ENCODE data around the gene GNPAT.
"Not testable (repeated sequence)": the region's sequence is repeated elsewhere in the genome, so short reads cannot be mapped to it uniquely, and the experiment has no call there.

The GNPAT gene

GRCh38 chr1:231206856-231207255 is 34.2 kb upstream of the GNPAT start:
- no peak for TF ChIP-seq CTCF (IDR thresholded peaks at IDR 0.05; ENCODE audit: low read depth, low read length, missing control alignments)
- no peak for DNase-seq (ENCODE audit: low read depth)

DNA sequence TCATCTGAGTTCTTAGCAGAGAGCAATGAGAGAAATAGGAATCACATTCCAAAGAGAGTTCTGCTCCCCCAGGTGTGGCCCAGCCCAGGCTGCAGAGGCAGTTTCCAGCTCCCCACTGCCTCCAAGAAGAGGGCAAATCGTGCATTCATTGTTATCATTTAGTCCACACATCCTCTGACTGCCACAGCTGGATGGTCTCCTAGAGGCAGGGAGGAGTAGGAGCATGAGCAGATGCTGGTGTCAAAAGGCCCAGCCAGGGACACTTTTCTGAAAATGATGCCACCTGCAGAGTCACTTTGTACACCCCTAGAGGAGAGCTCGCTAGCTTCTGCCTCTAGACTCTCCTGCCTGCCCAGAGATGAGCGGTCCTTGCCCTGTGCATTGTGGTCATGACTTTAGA is 33.6 kb upstream of the GNPAT start:
- no peak for TF ChIP-seq CTCF (IDR thresholded peaks at IDR 0.05; ENCODE audit: low read depth, low read length, missing control alignments)
- DNase-seq (ENCODE audit: low read depth): no peak

More at GRCh38 chr1:231206856-231207255, 34.2 kb upstream of the GNPAT start:
- no peak overlapping the region for H3K4me3 ChIP-seq (ENCODE audit: low read depth, low read length)

DNA sequence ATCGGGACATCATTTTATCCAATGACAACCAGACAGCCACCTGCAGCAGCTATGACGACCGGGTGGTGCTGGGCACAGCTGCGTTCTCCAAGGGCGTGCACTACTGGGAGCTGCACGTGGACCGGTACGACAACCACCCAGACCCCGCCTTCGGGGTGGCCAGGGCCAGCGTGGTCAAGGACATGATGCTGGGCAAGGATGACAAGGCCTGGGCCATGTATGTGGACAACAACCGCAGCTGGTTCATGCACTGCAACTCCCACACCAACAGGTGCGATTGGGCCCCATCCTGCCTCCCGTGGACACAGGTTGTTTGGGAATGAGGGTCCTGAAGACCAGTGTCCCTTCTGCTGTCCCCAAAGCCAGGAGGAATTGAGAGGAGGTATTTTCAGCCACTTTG is 32.0 kb upstream of the GNPAT start:
- H3K4me3 ChIP-seq (ENCODE audit: low read depth, low read length): no peak overlapping the region
- TF ChIP-seq CTCF (IDR thresholded peaks at IDR 0.05; ENCODE audit: low read depth, low read length, missing control alignments): no peak
- DNase-seq (ENCODE audit: low read depth): no peak

More for the DNA sequence above, 33.6 kb upstream of the GNPAT start:
- H3K4me3 ChIP-seq (ENCODE audit: low read depth, low read length): no peak overlapping the region

DNA sequence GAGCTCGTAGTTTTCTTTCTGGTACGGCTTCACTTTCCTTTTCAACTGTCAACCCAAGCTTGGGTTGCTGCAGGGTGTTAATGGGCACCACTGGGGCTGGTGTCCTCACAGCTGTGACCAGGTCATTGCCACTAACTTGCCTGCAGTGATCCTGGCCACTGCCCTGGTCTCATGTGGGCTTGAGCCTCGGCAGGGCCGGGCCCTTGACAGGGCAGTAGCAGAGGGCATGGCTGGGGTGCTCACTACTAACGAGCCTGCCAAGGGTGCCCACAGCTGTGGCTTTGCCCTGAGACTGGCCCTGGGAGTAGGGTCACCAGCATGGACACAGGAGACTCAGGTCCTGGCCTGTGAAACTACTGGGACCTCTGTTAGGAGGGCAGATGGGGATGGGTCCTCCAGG is 31.5 kb upstream of the GNPAT start:
- DNase-seq (ENCODE audit: low read depth): no peak
- H3K4me3 ChIP-seq (ENCODE audit: low read depth, low read length): no peak overlapping the region
- TF ChIP-seq CTCF (IDR thresholded peaks at IDR 0.05; ENCODE audit: low read depth, low read length, missing control alignments): no peak

- H3K4me3 ChIP-seq (ENCODE audit: low read depth, low read length): no peak overlapping the region
- no peak for DNase-seq (ENCODE audit: low read depth)
- TF ChIP-seq CTCF (IDR thresholded peaks at IDR 0.05; ENCODE audit: low read depth, low read length, missing control alignments): no peak
Observed at GRCh38 chr1:231210126-231210525, 30.9 kb upstream of the GNPAT start.

DNA sequence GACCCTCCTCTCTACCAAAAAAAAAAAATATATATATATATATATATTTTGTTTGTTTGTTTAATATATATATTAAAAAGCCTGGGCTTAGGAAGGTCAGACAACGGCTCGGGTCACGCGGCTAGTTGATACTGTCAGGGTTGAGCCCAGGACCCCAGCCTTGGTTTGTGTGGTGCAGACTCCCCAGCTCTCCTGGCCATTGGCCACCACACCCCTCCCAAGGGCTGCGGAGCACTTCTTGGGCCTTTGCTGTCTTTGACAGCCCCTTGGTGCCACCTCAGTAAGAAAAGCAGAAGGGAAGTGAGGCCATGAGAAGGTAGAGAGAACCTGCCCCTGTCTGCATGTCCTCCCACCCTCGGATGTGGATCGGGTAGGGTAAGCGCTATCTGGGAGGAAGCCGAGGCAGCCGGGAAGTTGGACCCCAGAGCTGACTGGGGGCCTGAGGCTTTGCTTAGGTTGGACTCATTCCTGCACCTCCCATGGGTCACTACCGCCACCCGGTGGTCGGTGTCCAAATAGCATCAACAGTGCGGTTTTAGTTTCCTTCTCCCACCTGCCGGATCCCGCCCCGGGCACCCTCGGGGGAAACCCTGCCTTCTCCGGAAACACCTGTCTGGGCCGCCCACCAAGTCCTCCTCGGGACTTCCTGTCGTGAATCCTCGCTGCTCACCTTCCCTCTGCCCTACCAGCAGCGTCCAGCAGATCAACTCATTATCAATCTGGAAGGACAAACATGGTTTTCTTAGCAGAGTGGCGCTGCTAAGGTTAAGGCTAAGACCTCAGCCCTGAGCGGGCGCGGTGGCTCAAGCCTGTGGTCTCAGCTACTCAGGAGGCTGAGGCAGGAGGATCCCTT is 29.8 kb upstream of the GNPAT start:
- peak overlapping the region; percentile 53 for H3K4me3 ChIP-seq (ENCODE audit: low read depth, low read length)
- peak; percentile 71 for DNase-seq (ENCODE audit: low read depth)
- TF ChIP-seq CTCF (IDR thresholded peaks at IDR 0.05; ENCODE audit: low read depth, low read length, missing control alignments): peak; percentile 92

DNA sequence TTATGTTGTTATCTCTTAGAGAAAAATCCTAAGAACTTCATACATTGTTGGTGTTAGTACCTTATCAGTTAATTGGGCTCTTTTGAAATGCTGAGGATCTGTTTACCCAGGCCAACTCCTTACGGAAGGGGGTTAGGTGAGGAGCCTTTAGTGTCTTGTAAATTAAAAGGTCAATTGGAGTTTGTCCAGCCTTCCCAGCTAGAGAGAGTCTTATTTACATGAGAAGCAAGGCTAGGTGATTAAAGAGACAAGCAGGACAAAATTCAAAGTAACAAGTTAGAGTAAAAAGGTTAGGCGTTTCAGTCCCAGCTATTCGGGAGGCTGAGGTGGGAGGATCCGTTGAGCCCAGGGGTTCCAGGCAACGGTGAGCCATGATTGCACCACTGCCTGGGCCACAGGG is 28.7 kb upstream of the GNPAT start:
- DNase-seq (ENCODE audit: low read depth): not testable (repeated sequence)

More for the DNA sequence above, 28.7 kb upstream of the GNPAT start:
- H3K4me3 ChIP-seq (ENCODE audit: low read depth, low read length): not testable (repeated sequence)
